Activated CD8-positive, alpha-beta T cell treated with anti-CD3 and anti-CD28 coated beads for 36 hours (primary cell): ENCODE results near the gene STIM2. TPM values are rescaled to one million over a fixed set of nuclear protein-coding genes. Genes with fewer than 3 reads are reported as not detected.

Experiments
- ATAC-seq: fragments of 200-7000 bp; cut with Tn5 transposase; one replicate; pipeline ENCODE4 v1.10.0; 2021; ENCODE audit warnings: mild to moderate bottlenecking, moderate library complexity
- CTCF ChIA-PET: fragments of 350-600 bp; sonication (Branson Sonifier 250); formaldehyde crosslinking; loops from one replicate; lab custom pipeline; 2021; ENCODE audit warnings: antibody characterized with exemption; lab: Charles Lee
- POLR2A ChIA-PET: fragments of 350-600 bp; sonication (Branson Sonifier 250); formaldehyde crosslinking; loops from one replicate; lab custom pipeline; 2021; ENCODE audit warnings: antibody characterized with exemption; lab: Charles Lee
- DNase-seq: peaks from one replicate; pipeline ENCODE4 v3.0.0-alpha.2; 2020
- H3K27ac Mint-ChIP-seq: one replicate; pipeline ENCODE4 v1.8.0; 2021; ENCODE audit warnings: mild to moderate bottlenecking, mixed read lengths
- H3K27me3 Mint-ChIP-seq: one replicate; pipeline ENCODE4 v1.8.0; 2021; ENCODE audit warnings: mixed read lengths
- H3K36me3 Mint-ChIP-seq: one replicate; pipeline ENCODE4 v1.8.0; 2021; ENCODE audit warnings: low read depth, mixed read lengths
- H3K4me1 Mint-ChIP-seq: one replicate; pipeline ENCODE4 v1.8.0; 2021; ENCODE audit warnings: low read depth, mixed read lengths
- H3K4me3 Mint-ChIP-seq: one replicate; pipeline ENCODE4 v1.8.0; 2021; ENCODE audit warnings: mild to moderate bottlenecking, moderate library complexity, mixed read lengths
- H3K9me3 Mint-ChIP-seq: one replicate; pipeline ENCODE4 v1.8.0; 2021; ENCODE audit warnings: mixed read lengths
- intact Hi-C: fragments of 100-400 bp; cut with micrococcal nuclease; formaldehyde crosslinking; loops from one replicate; pipeline ENCODE4 v1.10.0; 2022
- total RNA-seq, 2 experiments: library from RNA; stranded (reverse); gene quantifications; one replicate each; pipeline ENCODE4 v1.2.3, GENCODE V29; 2021
- TF ChIP-seq, protein P1 (sequence below): fragments of 200-600 bp; IDR thresholded peaks from one replicate; pipeline ENCODE4 v1.8.0; 2022; ENCODE audit warnings: antibody characterized with exemption, mild to moderate bottlenecking

STIM2 gene
- total RNA-seq, 2 experiments from 2014 or later, result 44.4 to 46.6 TPM

- DNase-seq (no peak), ATAC-seq (no peak)
- Mint-ChIP-seq H3K4me1 (no peaks in the 10 kb centered on the region), H3K4me3 (no peak overlapping the region), H3K36me3 (no peaks in the 10 kb centered on the region), H3K27me3 (peaks cover 5% of the 10 kb centered on the region), H3K27ac (no peak overlapping the region), H3K9me3 (no peaks in the 10 kb centered on the region)
- TF ChIP-seq, protein P1, sequence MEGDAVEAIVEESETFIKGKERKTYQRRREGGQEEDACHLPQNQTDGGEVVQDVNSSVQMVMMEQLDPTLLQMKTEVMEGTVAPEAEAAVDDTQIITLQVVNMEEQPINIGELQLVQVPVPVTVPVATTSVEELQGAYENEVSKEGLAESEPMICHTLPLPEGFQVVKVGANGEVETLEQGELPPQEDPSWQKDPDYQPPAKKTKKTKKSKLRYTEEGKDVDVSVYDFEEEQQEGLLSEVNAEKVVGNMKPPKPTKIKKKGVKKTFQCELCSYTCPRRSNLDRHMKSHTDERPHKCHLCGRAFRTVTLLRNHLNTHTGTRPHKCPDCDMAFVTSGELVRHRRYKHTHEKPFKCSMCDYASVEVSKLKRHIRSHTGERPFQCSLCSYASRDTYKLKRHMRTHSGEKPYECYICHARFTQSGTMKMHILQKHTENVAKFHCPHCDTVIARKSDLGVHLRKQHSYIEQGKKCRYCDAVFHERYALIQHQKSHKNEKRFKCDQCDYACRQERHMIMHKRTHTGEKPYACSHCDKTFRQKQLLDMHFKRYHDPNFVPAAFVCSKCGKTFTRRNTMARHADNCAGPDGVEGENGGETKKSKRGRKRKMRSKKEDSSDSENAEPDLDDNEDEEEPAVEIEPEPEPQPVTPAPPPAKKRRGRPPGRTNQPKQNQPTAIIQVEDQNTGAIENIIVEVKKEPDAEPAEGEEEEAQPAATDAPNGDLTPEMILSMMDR, result no peak
- intact Hi-C loops, result no loop called here
- ChIA-PET CTCF (interaction anchor here (0.6 kb wide), 1 partner anchor 12 kb away, joined by 3 read pairs; no protein-coding TSS in a partner anchor), POLR2A (no interaction called here)
Observed at GRCh38 chr4:27055221-27055760, 194.7 kb downstream of the STIM2 start.

DNA sequence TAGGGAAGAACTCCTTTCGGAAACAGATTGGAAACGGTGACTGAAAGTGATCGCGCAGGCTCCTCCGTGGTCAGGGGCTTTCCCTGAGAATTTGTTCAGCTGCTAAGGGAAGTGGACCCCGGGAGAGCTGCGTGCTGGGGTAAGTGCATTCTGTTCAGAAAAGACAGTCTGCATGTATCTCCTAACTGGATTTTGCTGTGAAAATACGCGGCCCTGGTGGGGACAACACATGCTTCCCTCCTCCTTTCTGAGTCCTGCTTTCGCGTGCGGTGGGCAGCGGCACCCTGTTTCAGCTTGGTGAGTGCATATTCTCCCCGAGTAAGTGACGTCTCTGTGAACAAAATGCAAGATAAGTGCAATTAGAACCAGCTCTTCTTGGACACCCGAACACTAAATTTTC is 195.6 kb downstream of the STIM2 start:
- Mint-ChIP-seq H3K4me3 (no peak overlapping the region), H3K36me3 (no peaks in the 10 kb centered on the region), H3K27me3 (no peaks in the 10 kb centered on the region), H3K9me3 (no peaks in the 10 kb centered on the region), H3K4me1 (no peaks in the 10 kb centered on the region), H3K27ac (no peak overlapping the region)
- POLR2A ChIA-PET, result no interaction called here
- TF ChIP-seq, protein P1, result no peak
- intact Hi-C loops, result no loop called here
- DNase-seq, result no peak
- ATAC-seq, result no peak
- CTCF ChIA-PET, result interaction anchor here (1.0 kb wide), 1 partner anchor 9 kb away, joined by 3 read pairs; no protein-coding TSS in a partner anchor

DNA sequence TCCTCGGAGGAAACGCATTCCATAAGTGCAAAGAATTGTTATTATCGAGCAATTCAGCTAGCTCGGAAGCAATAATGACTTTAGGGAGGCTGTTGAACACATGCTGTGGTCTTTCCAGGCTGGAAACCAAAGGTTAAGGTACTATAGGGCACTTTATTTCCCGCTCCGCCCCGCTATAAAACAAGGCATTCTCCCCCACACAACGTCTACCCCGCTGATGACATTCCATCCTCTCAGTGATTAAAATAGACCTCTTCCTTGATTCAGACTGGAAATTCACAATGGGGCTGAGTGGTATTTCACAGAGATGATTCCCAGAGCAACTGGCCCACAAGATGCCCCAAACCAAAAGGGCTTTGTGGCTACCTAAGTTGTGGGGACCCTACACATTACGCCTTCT is 196.4 kb downstream of the STIM2 start:
- TF ChIP-seq, protein P1, result no peak
- Mint-ChIP-seq H3K27ac (no peak overlapping the region), H3K36me3 (no peaks in the 10 kb centered on the region), H3K27me3 (no peaks in the 10 kb centered on the region), H3K4me1 (no peaks in the 10 kb centered on the region), H3K9me3 (no peaks in the 10 kb centered on the region), H3K4me3 (no peak overlapping the region)
- ATAC-seq, result no peak
- POLR2A ChIA-PET, result no interaction called here
- intact Hi-C loops, result no loop called here
- CTCF ChIA-PET, result interaction anchor here (1.0 to 2.2 kb wide), 2 partner anchors 8 to 9 kb away, joined by 3 to 14 read pairs; no protein-coding TSS in a partner anchor
- no peak for DNase-seq

GRCh38 chr4:27057662-27058061 is 197.0 kb downstream of the STIM2 start:
- TF ChIP-seq, protein P1, result no peak
- H3K36me3 Mint-ChIP-seq, result no peaks in the 10 kb centered on the region
- ChIA-PET POLR2A (interaction anchor here (1.0 kb wide), 1 partner anchor 68 kb away, joined by 3 read pairs; no protein-coding TSS in a partner anchor), CTCF (interaction anchor here (2.2 kb wide), 1 partner anchor 9 kb away, joined by 14 read pairs; no protein-coding TSS in a partner anchor)
- no peaks in the 10 kb centered on the region for H3K4me1 Mint-ChIP-seq
- H3K27me3 Mint-ChIP-seq, result peaks cover 3% of the 10 kb centered on the region
- no peak overlapping the region for H3K27ac Mint-ChIP-seq
- ATAC-seq (no peak), DNase-seq (no peak)
- intact Hi-C loops, result no loop called here
- no peak overlapping the region for H3K4me3 Mint-ChIP-seq
- H3K9me3 Mint-ChIP-seq, result no peaks in the 10 kb centered on the region

- TF ChIP-seq, protein P1, result no peak
- Mint-ChIP-seq H3K36me3 (no peaks in the 10 kb centered on the region), H3K9me3 (no peaks in the 10 kb centered on the region), H3K4me1 (no peaks in the 10 kb centered on the region), H3K27me3 (peaks cover 3% of the 10 kb centered on the region), H3K27ac (no peak overlapping the region), H3K4me3 (no peak overlapping the region)
- intact Hi-C loops, result no loop called here
- ATAC-seq (no peak), DNase-seq (no peak)
- POLR2A ChIA-PET, result no interaction called here
- CTCF ChIA-PET, result interaction anchor here (2.2 kb wide), 1 partner anchor 10 kb away, joined by 14 read pairs; no protein-coding TSS in a partner anchor
Observed at GRCh38 chr4:27058819-27059406, 198.3 kb downstream of the STIM2 start.
